Pancreas (tissue), 10 donors: ENCODE results near the gene SLK. TPM values are rescaled to one million over a fixed set of nuclear protein-coding genes. Genes with fewer than 3 reads are reported as not detected.

Source experiments
- ATAC-seq, 4 donors: fragments of 200-7000 bp; cut with Tn5 transposase; one replicate each; pipeline versions ENCODE4 v1.8.0 to v1.9.1; 2020; ENCODE audit warnings: mild to moderate bottlenecking in 4 of 4, moderate library complexity in 4 of 4
- DNase-seq, 6 donors: peaks; one replicate each; pipeline ENCODE4 v3.0.0-alpha.2; 2020
- FAIRE-seq: peaks from 2 replicates; lab custom pipeline; 2012; peaks lifted over from hg19 to GRCh38; lab: Jason Lieb, UNC
- H3K27ac ChIP-seq, 4 donors: fragments of 200-600 bp; sonication (generic); 1 replicate in 3 of 4; 2 replicates in 1 of 4; pipeline versions ENCODE4 v1.5.0 to v1.8.0; 2020
- H3K27me3 ChIP-seq, 4 donors: fragments of 200-600 bp; one replicate each; pipeline ENCODE4 v1.8.0; 2021
- H3K36me3 ChIP-seq, 3 donors: fragments of 200-600 bp; sonication (generic) in 1 of 3; one replicate each; pipeline versions ENCODE4 v1.5.0 to v1.8.0; 2020 to 2021
- H3K4me1 ChIP-seq, 3 donors: fragments of 200-600 bp; one replicate each; pipeline ENCODE4 v1.8.0; 2021
- H3K4me3 ChIP-seq, 4 donors: fragments of 200-600 bp; sonication (generic) in 2 of 4; one replicate each; pipeline versions ENCODE4 v1.5.0 to v1.8.0; 2020 to 2021
- H3K9me3 ChIP-seq, 4 donors: fragments of 200-600 bp; one replicate each; pipeline ENCODE4 v1.8.0; 2021
- WGBS, 2 donors: extraction: QIAGEN DNeasy Blood & Tissue Kit; methylation state at CpG; one replicate each; pipeline ENCODE4 v1.1.7; 2013; 5-methylcytosine and 5-hydroxymethylcytosine counted together
- intact Hi-C, 3 donors: fragments of 100-400 bp; cut with DNase I; formaldehyde crosslinking; loops; one replicate each; pipeline versions ENCODE4 v1.11.1 to v1.14.2; 2022
- polyA plus RNA-seq, 2 donors: library from polyadenylated mRNA; stranded (reverse); fragments of 200-250 nt; gene quantifications; one replicate each; pipeline ENCODE4 v1.2.3, GENCODE V29; 2013
- total RNA-seq, 6 donors: library from RNA; stranded (reverse); fragmentation: NEBNext Ultra II Directional in 4 of 6; extraction: Animal tissue kit (Norgen Biotek cat#: 25700) in 4 of 6; gene quantifications; one replicate each; pipeline versions ENCODE4 v1.2.1 to v1.2.4, GENCODE V29; 2021 to 2023
- TF ChIP-seq, protein P1 (sequence below), 4 donors: fragments of 200-600 bp; sonication (generic) in 3 of 4; IDR thresholded peaks; one replicate each; pipeline versions ENCODE4 v1.5.0 to v1.8.0; 2021; ENCODE audit warnings: antibody characterized with exemption in 4 of 4
- donor health status: healthy with polysubstance abuse.
- donor health status: DM: no; HTN: no; CAD: no; lungs with moderate emphysema.
- donor health status: DM: no; HTN: no; CAD: no.
- donor health status: control.
- donor health status: control.
- donor health status: Bipolar disorder and iron deficiency.
- donor health status: DM: yes; HTN: yes; CAD: no.
- donor health status: DM: no; HTN: no; CAD: no.
- donor health status: DM: no; HTN: no; CAD: no.
- donor health status: DM: yes; HTN: yes; CAD: no.

Gene SLK
- 10 to 100 TPM; 11.5 to 20.1 (median 14.6) TPM for total RNA-seq
- 10 to 100 TPM in 1 of 2 donors, 1 to 10 TPM in 1; 6.0 to 12.6 TPM for polyA plus RNA-seq

DNA sequence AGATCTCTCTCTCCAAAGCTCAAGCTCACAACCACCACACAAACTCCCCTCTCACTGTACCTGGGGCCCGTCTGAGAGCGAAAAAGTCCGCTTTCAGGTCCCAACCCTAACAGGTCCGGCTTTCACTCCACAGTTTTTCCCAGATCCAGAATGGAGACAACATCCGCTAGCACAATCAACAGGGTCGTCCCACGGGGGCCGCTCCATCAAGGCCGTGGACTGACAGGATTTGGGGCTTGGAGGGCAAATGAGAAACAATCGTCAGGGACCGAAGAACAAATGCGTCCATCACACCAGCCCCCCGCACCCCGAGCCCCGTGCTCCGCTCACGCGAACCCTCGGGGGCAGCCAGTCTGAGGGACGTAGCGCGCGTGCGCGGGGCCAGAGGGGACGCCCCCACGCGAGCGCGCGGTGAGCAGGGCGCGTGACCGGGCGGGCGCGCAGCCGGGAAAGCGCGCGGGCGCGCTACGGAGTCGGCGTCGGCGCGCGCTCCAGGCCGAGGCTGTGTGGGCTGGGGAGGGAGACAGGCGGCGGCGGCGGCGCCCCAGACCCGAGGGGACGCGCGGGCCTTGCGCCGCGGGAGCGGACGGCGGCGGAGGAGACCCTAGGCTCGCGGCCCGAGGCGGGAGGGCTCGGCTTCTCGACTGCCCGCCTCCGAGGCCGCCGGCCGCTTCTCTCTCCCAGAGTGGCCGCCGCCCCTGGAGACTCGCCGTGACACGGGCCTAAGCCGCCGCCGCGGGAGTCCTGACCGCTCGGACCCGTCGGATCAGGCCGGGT lies at the start of gene SLK:
TSS of gene SLK (plus strand) at position 470 of the 777 bp plus-strand sequence. CDS start 606 bp downstream, outside the sequence.
- intact Hi-C loops: no loop called here
- DNase-seq: peak; percentile 77 to 94 (median 82)
- Histone ChIP-seq H3K27ac (peak within 1 kb of the TSS; percentile 73 to 95 (median 92)), H3K36me3 (no peaks in the 10 kb centered on the region), H3K4me1 (peaks cover 13 to 24% (median 15%) of the 10 kb centered on the region in 3 donors), H3K27me3 (no peaks in the 10 kb centered on the region), H3K9me3 (no peaks in the 10 kb centered on the region), H3K4me3 (peak within 1 kb of the TSS; percentile 57 to 88 (median 78))
- 1% methylated on average over 53 to 92 of the region's 92 CpGs for WGBS, 2 donors
- ATAC-seq: peak; percentile 92 to 97 (median 97)
- FAIRE-seq: no peak
- TF ChIP-seq, protein P1, sequence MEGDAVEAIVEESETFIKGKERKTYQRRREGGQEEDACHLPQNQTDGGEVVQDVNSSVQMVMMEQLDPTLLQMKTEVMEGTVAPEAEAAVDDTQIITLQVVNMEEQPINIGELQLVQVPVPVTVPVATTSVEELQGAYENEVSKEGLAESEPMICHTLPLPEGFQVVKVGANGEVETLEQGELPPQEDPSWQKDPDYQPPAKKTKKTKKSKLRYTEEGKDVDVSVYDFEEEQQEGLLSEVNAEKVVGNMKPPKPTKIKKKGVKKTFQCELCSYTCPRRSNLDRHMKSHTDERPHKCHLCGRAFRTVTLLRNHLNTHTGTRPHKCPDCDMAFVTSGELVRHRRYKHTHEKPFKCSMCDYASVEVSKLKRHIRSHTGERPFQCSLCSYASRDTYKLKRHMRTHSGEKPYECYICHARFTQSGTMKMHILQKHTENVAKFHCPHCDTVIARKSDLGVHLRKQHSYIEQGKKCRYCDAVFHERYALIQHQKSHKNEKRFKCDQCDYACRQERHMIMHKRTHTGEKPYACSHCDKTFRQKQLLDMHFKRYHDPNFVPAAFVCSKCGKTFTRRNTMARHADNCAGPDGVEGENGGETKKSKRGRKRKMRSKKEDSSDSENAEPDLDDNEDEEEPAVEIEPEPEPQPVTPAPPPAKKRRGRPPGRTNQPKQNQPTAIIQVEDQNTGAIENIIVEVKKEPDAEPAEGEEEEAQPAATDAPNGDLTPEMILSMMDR (IDR thresholded peaks at IDR 0.05): no peak

DNA sequence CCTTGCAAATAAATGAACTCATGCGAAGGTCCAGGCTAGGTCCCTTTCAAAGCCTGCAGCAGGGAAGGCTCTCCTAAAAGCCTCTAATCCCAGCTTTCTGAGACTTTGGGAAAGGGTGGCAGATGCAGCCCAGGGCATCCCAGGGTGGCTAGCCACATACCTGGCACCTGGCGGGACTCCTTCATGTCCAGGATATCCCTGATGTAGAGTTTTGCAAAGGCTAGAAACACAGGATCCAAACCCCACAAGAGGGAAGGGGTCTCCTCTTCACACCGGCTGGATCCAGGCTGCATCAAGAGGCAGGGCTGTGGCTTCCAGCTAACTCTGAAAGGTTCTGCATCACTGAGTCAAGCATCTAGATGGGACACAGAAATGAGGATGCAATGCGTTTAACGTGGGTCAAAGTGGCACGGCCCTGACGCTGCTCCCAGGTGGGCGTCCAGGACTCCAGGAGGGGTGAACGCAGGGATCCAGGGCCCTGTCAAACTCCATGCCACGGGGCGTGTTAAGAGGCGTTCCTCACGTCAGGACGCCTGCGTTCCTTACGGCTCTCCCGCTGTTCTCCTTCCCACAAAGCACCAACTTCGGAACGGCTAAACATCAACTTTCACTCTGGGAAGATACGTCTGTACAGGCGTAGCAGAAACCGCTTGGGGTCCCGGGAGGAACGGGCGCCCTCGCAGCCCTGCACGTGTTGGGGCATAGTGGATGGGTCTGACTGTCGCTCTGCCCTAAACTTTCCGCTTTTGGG lies 49.5 kb upstream of the SLK start:
- 1% methylated on average over 29 of the region's 29 CpGs for WGBS, 2 donors
- Histone ChIP-seq H3K27ac (peak overlapping the region; percentile 90 to 98 (median 95)), H3K36me3 (no peaks in the 10 kb centered on the region), H3K4me3 (peak overlapping the region; percentile 34 to 77 (median 58)), H3K4me1 (peaks cover 12 to 20% (median 16%) of the 10 kb centered on the region in 3 donors), H3K27me3 (no peaks in the 10 kb centered on the region), H3K9me3 (no peaks in the 10 kb centered on the region)
- peak; percentile 38 to 57 (median 50) for ATAC-seq
- DNase-seq: peak in 4 of 6 donors; percentile 50 to 76 (median 66)
- intact Hi-C loops: no loop called here
- TF ChIP-seq, protein P1 (IDR thresholded peaks at IDR 0.05): no peak
- no peak for FAIRE-seq

- H3K27me3 ChIP-seq: no peaks in the 10 kb centered on the region
- H3K9me3 ChIP-seq: no peaks in the 10 kb centered on the region
- H3K36me3 ChIP-seq: no peaks in the 10 kb centered on the region
- H3K4me1 ChIP-seq: peaks cover 15 to 22% (median 21%) of the 10 kb centered on the region in 3 donors
- peak; percentile 92 to 96 (median 94) for ATAC-seq
- peak within 1 kb of the TSS; percentile 34 to 77 (median 58) for H3K4me3 ChIP-seq
- TF ChIP-seq, protein P1 (IDR thresholded peaks at IDR 0.05): no peak
- DNase-seq: peak; percentile 95 to 99 (median 98)
- intact Hi-C loops: no loop called here
- H3K27ac ChIP-seq: peak within 1 kb of the TSS; percentile 90 to 98 (median 95)
- no peak for FAIRE-seq
- 0 to 1% methylated on average over 42 to 53 of the region's 53 CpGs for WGBS, 2 donors
These were observed 48.7 kb upstream of the SLK start, which contains the start of gene STN1 for GRCh38 chr10:103918053-103918846. TSS of gene STN1 (minus strand) at chr10:103918184. CDS start at chr10:103917594, 590 bp downstream.

DNA sequence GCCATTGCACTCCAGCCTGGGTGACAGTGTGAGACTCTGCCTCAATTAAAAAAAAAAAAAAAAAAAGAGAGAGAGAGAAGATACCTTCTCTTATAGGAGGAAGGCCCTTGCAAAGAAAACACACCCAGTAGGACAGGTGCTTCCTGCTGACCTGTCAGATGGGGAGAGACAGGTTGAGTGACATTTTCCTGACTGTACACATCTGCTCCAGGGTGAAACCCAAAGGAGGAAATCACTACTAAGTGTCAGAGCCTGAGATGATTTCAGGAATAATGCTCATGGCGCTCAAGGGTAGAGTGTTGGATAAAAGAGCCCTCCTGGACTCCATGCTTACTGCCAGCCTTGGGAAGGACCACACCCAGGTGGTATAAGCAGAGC lies 47.3 kb upstream of the SLK start:
- Histone ChIP-seq H3K4me3 (no peak overlapping the region), H3K27me3 (no peaks in the 10 kb centered on the region), H3K36me3 (no peaks in the 10 kb centered on the region), H3K27ac (no peak overlapping the region), H3K4me1 (peaks cover 29 to 31% (median 30%) of the 10 kb centered on the region in 3 donors), H3K9me3 (no peaks in the 10 kb centered on the region)
- intact Hi-C loops: no loop called here
- DNase-seq (no peak), FAIRE-seq (no peak), ATAC-seq (no peak)
- TF ChIP-seq, protein P1 (IDR thresholded peaks at IDR 0.05): no peak
- 100% methylated on average over 1 of the region's 1 CpG for WGBS, 2 donors
